HG03342 (cell line): Measurements from ENCODE around the gene ITGA2.
"Not testable (repeated sequence)": the region's sequence is repeated elsewhere in the genome, so short reads cannot be mapped to it uniquely, and the experiment has no call there.

Source experiments
- ATAC-seq: cut with Tn5 transposase; IDR thresholded peaks from one replicate; pipeline ENCODE4 v1.9.1; 2021; ENCODE audit warnings: mild to moderate bottlenecking, moderate library complexity; ENCODE audit not compliant: unreplicated experiment

The ITGA2 gene

DNA sequence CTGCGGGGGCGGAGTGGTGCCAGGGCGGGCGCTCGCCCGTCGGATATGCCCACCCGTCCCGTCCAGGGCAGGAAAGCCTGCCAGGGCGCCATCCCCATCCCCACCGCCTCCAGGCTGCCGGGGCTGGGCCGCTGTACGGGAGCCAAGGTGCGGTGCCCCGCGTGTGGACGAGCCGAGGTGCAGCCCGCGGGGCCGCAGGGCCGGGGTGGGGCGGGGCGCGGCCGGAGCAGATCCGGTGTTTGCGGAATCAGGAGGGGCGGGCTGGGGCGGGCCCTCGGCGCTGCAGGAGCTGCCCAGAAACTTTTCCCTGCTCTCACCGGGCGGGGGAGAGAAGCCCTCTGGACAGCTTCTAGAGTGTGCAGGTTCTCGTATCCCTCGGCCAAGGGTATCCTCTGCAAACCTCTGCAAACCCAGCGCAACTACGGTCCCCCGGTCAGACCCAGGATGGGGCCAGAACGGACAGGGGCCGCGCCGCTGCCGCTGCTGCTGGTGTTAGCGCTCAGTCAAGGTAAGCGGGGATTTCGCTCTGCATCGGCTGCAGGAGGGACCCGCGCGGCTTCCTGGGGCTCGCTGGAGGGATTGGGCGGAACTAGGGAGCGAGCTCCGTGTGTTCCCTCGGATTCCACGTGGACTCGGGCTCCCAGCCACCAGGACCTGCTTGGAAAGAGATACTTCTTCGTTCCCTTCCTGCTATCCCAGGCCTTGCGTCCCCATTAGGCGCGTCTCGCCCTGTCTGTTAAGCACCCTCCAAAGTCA, at the start of gene ITGA2:
ITGA2 (plus strand) TSS at position 328 of the 756 bp plus-strand sequence; CDS start at position 445, 117 bp downstream.
- peak; percentile 50 for ATAC-seq

DNA sequence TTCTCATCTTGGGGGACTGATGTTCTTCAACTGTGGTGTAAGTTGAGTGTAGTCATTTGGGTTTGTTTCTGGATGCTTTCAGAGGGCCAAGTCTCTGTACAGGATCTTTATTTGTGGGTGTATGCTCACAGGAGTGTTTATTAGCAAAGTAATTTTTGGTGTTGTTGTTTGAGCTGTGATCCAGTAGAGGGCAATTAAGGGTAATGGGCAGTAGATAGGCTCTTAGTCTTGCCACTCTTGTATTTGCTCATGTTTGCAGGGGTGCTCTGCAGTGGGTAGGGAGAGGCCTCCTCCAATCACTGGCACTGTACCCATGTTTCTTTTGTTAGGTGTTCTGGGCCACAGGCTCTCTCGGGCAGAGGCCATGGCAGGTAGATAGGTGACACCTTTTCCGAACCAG, 45.9 kb upstream of the ITGA2 start:
- ATAC-seq, result no peak

DNA sequence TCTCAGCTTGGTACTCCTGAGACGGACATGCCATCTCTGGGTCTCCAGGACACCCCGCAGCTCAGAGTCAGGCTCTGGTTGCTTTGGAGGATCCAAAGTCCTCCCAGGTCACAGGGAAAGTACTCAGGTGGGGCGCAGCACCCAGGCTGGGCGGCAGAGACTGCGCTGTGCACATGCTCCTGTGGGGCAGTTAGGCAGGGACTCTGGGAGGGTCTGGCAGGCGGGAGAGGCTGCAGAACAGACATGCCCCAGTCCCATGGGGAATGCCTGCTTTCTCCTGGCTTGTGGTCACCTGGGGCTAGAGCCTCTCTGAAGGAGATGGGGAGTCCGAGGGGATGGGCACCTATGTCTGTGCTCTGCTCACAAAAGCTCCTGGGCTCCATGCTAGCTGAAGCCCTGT, 45.3 kb upstream of the ITGA2 start:
- ATAC-seq, result no peak

DNA sequence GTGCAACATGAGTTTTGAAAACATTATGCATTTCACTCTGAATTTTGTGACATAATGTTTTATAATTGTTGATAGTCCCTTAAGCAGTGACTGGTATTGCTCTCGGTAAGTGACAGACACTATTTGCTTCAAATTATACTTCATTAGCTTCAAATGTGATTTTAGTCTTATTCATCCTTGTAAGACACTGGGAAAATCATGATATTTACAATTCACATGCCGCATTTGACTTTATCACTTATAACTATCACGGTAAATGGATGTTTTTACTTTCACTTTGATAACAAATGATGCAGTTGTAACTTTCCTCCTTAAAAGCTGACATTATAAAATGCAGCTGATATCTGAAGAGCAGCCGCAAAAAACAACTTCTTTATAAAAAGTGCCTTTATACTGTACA, 44.1 kb upstream of the ITGA2 start:
- no peak for ATAC-seq

DNA sequence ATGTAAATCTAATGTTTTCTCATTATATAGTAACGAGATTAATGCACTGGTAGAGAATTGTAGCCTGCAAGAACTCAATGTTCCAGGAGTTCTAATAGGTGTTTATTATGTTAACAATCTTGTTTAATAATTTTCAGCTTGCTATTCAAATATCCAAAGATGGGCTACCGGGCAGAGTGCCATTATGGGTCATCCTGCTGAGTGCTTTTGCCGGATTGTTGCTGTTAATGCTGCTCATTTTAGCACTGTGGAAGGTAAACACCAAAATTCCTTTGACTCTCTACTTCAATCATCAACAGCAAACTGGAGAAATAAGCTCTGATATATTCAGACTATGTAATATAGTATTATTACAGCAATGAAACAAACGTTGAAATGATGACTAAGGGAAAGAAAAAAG, 41.9 kb upstream of the ITGA2 start:
- no peak for ATAC-seq

DNA sequence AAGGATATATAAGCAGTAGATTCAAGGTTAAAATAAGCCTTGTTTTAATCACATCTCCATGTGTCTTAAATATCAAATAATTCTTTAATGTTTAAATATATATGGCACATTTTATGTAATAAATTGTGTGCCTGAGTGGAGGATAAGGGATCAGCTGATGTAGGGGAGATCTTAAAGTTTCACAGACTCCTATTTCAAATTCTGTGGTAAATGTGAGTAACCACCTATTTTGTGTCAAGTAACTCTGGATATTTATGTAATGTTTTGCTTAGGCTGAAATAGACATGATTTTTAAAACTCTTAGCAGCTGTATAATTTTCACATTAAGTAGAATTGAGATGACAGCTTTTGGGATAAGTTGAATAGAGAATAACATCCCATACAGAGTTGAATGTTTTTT, 41.3 kb upstream of the ITGA2 start:
- ATAC-seq, result no peak

DNA sequence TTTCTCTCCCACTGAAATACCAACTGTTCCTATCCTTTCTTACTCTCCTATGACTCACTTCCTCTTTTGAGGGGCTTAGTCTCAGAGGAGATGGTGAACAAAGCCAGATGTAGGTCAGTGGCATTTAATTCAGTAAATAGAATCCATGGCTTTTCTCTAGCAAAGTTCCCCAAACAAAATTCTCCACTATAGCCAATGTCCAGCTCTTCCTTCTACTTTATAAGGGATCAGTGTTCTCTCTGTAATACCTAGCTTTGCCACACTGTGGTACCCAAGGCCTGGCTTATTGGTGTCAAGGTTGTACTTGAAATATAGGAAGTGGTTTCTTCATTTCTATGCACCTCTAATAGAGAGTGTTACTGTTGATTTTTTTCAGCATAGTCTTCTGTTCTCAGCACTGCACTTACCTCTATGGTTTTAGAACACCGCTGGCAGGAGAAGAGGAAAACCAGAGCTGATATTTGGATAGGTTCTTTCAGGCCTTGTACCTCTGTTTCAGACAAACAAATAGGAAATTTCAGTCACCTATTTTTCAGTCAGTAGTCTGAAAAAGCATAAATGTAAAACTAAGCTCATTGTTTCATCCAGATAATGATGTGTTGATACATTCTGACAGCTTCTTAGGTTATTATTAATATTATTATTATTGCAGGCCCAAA, 40.6 kb upstream of the ITGA2 start:
- peak; percentile 97 for ATAC-seq

DNA sequence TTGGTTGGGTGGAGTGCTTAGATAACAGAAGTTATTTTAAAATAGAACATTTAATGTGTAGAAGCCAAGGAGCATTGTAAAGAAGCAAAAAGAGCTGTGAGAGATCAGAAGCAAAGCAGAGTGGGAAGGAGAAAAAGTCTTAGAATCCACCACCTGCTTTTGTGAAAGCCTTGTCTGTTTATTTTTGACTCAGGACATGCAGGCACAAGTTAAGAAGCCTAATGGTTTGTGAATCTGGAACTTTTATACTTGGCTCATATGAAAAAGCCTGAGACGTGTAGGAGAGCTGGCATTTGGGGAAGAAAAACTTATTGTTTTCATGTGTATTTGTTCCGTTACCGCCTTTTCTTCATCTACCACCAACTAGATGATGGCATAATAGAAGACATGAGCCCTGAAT, 38.5 kb upstream of the ITGA2 start:
- ATAC-seq, result no peak

DNA sequence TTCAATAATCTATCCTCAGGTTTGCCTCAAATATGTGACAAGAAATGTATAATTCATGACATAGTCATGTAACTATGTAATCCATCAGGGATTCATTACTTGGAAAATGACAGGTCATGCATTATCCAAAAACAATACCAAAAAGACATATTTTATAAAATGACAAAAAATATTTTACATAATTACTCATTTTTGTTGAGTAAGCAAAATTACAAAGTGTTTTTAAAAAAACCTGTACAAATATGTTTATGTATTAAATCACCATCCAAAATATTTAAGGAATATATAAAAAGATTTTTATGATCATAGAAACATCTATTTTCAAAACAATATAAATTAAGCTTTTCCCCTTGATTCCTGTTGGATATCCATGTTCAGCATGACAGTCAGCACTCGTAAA, 36.7 kb upstream of the ITGA2 start:
- no peak for ATAC-seq

DNA sequence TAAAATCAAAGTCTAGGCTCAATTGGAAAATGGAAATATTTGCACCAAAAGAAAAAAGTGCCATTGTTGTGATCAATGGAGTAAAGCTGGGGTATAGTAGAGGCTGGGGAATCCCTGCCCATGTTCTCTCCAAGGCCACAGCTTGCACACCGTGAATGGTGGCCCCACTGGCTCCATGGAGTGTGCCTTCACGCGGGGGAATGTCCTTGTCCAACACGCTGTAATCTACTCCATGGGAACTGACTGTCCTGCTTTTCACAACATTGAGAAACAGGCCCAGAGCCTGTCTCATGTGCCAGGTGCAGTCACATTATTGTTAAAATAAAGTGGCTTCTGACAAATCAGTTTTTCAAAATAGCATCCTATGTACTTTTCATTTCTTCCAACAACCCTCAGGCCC, 33.1 kb upstream of the ITGA2 start:
- no peak for ATAC-seq

DNA sequence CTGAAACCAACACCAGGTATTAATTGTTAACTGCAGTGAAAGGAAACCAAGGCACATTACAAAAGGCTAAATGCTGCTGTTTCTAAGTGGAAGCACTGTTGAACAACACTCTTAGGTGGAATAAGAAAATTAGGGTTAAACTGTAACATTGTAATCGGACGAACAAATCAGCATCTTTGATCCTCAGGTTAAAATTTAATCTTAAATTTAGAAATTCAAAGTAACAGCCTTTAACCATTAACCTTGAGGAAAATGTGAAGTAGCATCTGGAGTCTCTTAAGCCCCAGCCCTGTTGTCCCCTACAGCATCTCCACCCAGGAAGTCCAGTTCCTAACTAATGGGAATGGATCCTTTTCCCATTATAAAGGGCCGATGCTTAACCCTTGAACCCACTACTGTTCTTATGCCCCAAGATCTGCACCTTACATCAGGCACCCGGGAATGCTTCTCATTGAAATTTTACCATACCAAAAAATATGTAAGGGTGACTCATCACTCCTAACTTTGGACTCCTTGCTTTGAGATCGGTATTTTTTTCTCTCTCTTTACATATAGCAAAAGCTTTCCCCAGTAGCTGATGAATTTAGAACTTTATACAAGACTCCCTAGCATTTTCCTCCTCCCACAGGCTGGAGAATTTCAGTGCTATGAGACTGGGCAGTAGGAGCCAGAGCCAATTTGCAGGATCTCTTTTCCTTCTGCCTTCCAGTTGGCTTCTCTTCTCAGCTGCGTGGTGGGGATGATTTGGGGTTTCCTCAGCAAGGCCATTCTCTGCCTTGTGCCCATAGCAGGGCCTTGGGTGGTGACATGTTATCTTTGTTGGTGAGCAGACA, 32.0 kb upstream of the ITGA2 start:
- no peak for ATAC-seq

DNA sequence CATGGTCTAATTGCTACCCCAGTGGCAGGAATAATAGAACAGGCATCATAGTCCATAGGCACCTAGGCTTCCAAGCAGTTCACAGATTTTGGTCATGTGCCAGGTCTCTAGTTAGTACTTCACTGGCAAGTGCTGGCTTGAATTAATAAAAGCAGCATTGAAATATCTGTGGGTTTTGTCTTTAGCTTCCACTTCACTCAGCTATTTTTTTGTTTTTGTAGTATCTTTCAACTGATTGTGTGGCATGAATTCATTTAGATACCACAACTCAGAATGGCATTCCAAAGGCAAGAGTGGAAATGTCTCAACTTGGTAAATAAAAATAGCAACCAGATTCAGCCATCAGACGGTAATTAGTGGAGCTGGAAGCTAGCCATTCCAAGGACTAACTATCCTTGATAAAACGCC, 27.9 kb upstream of the ITGA2 start:
- ATAC-seq, result no peak

DNA sequence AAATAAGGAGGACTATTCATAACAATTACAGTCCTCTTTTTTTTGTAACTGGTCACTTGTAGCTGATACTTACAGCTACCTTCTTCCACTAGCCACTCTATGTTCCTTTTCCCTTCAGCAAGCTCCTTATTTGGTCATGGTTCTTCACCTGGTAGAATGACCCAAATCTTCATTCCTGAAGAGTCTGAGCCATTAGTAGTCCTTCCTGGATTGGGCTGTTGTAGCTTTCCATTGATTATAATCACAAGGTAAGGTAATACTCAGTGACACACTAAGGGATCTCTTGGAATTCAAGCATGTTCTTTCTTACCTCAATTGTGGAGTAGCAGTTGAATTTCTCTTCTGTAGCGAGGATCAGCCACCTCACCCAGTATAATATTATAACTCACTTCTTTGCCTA, 25.5 kb upstream of the ITGA2 start:
- no peak for ATAC-seq

DNA sequence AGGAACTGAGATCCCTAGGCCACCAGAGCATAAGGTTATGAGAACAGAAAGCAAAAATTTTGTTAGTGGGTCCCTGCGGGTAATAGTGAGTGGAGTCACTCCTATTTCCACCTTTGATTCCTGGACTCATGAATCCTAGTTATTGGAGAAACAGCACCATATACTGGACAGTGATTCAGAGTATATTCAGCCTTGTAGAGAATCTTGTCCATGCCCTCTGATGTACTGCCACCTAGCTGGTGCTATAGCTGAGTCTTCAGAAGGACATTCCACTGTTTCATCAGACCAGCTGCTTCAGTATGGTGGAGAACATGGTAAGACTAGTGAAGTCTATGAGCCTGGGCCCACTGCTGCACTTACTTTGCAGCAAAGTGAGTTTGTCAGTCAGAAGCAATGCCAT, 25.0 kb upstream of the ITGA2 start:
- no peak for ATAC-seq

DNA sequence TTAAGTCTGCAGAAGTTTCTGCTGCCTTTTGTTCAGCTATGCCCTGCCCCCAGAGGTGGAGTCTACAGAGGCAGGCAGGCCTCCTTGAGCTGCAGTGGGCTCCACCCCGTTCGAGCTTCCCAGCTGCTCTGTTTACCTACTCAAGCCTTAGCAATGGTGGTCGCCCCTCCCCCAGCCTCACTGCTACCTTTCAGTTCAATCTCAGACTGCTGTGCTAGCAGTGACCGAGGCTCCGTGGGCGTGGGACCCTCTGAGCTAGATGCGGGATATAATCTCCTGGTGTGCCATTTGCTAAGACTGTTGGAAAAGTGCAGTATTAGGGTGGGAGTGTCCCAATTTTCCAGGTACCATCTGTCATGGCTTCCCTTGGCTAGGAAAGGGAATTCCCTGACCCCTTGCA, 13.0 kb upstream of the ITGA2 start:
- ATAC-seq, result not testable (repeated sequence)

DNA sequence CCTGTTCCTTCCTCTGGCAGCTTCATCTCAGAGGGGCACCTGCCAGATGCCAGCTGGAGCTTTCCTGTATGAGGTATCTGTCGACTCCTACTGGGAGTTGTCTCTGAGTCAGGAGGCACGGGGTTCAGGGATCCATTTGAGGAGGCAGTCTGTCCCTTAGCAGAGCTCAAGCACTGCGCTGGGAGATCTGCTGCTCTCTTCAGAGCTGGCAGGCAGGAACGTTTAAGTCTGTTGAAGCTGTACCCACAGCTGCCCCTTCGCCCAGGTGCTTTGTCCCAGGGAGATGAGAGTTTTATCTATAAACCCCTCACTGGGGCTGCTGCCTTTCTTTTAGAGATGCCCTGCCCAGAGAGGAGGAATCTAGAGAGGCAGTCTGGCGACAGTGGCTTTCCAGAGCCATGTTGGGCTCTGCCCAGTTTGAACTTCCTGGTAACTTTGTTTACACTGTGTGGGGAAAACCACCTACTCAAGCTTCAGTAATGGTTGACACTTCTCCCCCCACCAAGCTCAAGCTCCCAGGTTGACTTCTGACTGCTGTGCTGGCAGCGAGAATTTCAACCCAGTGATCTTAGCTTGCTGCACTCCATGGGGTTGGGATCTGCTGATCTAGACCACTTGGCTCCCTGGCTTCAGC, 11.8 kb upstream of the ITGA2 start:
- ATAC-seq, result no peak

DNA sequence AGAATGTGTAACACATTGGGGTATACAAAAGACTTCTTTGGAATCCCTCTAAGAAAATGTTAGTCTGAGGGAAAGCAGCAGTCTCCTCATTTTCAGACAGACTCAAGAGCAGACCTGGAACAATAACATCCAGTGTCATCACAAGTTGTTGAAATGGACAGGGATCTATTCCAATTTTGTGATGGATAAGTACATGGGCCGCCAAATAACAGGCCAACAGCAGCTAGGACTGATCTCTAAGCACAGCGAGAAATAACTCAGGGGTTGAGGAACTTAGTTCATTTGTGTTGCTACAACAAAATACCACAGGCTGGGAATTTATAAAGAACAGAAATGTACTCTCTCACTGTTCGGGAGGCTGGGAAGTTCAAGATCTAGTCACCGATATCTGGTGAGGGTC, 7.6 kb upstream of the ITGA2 start:
- ATAC-seq, result no peak

DNA sequence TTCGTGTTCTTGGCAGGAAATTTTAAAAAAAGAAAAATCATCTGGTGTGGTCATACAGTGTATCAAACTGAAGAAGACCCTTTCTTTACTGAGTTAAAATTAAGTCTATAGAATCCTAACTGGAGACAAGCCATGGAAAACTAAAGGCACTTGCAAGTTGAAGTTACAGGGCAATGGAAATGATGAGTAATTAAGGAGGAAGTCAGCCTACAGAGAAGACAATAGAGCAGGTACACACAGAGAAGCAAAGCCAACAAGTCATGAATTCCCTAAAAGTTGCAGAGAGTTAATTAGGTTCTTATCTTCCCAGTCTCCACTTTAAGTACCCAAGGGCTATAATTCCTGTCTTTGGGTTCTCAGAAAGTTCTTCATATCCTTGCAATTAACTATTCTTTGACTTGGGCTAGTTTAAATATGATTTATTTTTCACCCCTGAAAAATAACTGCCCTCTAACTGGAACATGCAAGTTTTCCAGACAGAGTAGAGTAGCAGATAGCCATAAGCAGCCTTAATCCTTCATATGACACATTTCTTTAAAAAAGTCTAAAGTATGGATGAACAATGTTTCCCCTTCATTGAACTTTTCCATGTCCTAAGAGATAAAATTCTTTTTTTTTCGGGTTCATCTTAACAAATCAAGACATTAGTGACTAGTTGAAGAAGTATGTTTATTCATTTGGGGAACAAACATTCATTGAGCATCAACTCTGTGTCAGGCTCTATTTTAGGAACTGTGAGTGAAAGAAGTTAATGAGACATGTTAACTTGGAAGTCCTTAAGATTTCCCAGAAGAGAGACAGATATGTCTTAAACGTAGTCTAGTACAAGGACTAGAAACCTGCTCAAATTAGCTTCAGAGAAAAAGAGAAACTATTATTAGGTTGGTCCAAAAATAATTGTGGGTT, 5.2 kb upstream of the ITGA2 start:
- no peak for ATAC-seq

DNA sequence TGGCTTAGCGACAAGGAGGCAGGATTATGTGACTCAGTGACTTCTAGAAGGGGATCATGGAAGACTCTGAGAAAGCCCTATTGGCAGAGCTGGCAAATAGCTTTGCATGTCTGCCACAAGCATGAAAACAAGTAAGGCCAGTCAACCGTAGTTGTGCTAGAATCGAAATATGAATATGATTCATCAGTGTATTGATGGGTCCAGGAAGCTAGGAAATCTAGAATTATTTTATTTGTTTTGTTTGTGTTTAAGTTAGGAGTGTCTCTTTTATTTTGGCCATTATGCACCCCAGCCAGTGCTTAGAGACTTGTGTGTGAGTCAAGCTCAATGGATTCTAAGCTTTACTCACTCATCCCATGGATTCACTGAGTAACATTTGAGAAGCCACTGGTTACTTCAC, 3.8 kb upstream of the ITGA2 start:
- ATAC-seq, result no peak

DNA sequence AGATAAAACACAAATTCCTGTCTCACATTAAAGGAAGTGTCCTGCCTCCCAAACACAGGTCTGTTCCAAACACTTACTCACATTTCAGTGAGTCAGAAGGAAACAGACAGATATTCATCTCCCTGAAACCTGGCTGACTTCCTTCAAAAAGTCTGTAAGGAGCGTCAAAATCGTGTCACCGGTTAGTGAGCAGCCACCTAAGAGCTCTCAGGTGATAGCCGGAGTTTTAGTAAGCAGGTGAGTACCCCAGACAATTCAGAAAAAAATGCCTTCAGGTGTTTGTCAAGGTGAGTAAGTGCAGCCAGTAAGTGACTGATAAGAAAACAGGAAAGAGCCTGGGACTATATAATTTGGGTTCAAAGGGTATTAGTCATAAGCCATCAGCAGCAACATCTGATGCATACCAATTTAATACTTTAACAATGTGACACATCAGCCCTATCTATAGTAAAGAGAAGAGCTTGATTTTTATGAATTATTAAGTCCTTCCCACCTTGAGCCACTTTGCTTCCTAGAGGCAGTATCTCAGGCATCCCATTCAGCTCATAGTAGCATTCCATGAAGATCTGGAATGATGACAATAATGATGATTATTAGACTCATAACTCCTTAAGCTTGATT, 1.3 kb upstream of the ITGA2 start:
- no peak for ATAC-seq
